Keratinocyte (primary cell): ENCODE data around the gene LAYN.

Experiments
- EZH2 ChIP-seq: IDR thresholded peaks from one replicate; pipeline ENCODE4 v1.6.1; 2012; ENCODE audit warnings: inconsistent platforms, mild to moderate bottlenecking, low read length, moderate library complexity
- TF ChIP-seq, protein P1 (sequence below), 3 experiments: IDR thresholded peaks in 1 of 3; conservative IDR thresholded peaks in 1 of 3; optimal IDR thresholded peaks in 1 of 3; 2 replicates in 2 of 3; 3 replicates in 1 of 3; pipeline versions ENCODE3 to v1.5.1; 2011; ENCODE audit warnings: low read length in 3 of 3, mild to moderate bottlenecking in 3 of 3, moderate library complexity in 2 of 3, control low read depth in 1 of 3, inconsistent platforms in 1 of 3; ENCODE audit not compliant: insufficient read depth in 2 of 3; ENCODE audit errors: extremely low read depth in 1 of 3

DNA sequence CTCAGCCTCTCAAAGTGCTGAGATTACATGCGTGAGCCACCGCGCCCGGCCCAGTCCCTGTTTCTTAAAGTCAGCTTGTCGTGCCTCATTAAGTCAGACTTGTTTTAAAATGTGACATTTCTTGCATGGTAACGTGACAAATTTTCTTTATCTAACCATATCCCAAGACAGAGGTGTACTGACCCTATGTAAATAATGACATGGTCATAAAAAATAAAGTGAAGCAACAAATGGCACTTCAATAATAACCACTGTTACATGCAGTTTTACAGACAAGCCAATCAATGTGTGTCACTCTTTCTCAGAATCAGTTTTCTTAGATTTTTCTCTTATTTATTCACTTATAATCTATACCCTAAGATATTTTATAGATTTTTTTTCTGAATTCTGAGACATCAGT lies 35.2 kb downstream of the LAYN start:
- TF ChIP-seq, protein P1, sequence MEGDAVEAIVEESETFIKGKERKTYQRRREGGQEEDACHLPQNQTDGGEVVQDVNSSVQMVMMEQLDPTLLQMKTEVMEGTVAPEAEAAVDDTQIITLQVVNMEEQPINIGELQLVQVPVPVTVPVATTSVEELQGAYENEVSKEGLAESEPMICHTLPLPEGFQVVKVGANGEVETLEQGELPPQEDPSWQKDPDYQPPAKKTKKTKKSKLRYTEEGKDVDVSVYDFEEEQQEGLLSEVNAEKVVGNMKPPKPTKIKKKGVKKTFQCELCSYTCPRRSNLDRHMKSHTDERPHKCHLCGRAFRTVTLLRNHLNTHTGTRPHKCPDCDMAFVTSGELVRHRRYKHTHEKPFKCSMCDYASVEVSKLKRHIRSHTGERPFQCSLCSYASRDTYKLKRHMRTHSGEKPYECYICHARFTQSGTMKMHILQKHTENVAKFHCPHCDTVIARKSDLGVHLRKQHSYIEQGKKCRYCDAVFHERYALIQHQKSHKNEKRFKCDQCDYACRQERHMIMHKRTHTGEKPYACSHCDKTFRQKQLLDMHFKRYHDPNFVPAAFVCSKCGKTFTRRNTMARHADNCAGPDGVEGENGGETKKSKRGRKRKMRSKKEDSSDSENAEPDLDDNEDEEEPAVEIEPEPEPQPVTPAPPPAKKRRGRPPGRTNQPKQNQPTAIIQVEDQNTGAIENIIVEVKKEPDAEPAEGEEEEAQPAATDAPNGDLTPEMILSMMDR (optimal IDR thresholded peaks at IDR 0.05 in 1 of 3, IDR thresholded peaks at IDR 0.05 in 1 of 3, conservative IDR thresholded peaks at IDR 0.05 in 1 of 3; ENCODE audit: extremely low read depth in 1 of 3, insufficient read depth in 2 of 3, low read length in 3 of 3), result no peak
- TF ChIP-seq EZH2, result no peak
